SIG-M5 (cell line): ENCODE data around the gene ABHD12.

Experiments
- DNase-seq: peaks from one replicate; lab custom pipeline; 2025; lab: John Stamatoyannopoulos, UW

Gene ABHD12

GRCh38 chr20:25289886-25290597 is 100.6 kb downstream of the ABHD12 start:
- no peak for DNase-seq

- no peak for DNase-seq
Observed at GRCh38 chr20:25288291-25289181, 102.1 kb downstream of the ABHD12 start.

- no peak for DNase-seq
Observed at GRCh38 chr20:25287631-25288290, 102.9 kb downstream of the ABHD12 start.

DNA sequence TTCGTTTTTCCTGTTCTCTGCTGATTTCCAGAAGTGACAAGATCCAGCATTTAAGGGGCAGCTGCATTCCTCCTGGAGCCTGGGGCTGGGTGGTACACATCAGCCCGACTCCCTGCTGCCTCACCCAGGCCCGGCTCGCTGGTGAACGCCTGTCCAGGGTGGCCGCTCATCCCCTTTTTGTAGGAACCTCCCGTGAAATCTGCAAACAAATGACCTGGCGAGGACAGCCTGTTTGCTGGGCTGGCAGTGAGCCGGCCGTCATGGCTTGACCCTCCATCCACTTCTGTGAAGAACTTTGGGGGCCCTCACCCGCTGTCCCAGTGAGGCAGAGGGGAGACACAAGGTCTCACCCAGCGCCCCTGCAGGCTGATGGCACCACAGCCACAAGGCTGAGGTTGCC is 103.7 kb downstream of the ABHD12 start:
- DNase-seq, result no peak

GRCh38 chr20:25285856-25286798 is 104.5 kb downstream of the ABHD12 start:
- no peak for DNase-seq

- DNase-seq, result no peak
Observed at GRCh38 chr20:25285091-25285647, 105.5 kb downstream of the ABHD12 start.

DNA sequence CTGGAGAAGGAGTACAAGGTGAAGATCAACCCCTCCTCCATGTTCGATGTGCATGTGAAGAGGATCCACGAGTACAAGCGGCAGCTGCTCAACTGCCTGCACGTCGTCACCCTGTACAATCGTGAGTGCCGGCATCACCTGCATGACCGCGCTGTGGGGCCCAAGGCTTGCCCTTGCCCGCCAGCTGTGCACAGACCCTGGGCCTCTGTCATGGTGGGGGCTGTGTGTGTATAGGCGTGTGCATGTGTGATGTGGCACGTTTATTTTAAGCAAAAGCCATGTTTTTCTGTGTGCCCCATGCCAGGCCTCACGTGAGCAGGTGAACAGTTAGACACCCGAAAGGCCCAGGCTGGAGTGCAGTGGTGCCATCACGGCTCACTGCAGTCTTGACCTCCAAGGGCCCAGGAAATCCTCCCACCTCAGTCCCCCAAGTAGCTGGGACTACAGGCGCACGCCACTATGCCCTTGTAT is 106.5 kb downstream of the ABHD12 start:
- no peak for DNase-seq

DNA sequence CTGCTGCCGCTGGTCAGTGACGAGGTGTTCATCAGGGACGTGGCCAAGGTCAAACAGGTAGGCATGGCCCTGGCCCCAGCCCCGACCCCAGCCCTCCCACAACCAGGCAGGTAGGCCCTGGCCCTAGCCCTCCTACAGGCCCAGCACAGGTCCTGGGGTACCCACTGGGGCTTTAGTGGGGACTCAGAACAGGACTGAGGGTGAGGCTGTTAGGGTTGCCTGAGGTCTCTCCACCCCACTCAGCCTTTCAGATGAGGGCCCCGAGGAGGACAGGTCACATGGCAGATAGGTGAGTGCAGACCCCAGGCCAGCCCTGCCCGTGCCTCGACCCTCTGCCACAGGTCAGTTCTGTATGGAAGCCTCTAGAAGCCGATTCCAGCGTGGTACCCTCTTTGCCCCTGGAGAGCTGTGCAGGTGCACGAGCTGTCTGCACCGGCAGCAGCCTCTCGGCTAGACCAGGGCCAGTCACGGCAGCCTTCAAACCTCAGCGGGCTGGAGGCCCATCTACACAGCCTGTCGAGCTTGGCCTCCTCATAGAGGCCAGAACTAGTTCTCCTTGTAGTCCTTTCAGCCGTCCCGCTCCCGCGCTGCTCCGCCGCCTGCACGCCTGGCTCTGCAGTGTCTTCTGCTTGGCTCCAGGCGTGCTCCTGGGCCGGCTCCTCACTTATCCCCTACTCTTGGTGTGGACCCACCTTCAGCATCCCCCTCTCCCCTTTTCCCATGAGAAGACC is 107.2 kb downstream of the ABHD12 start:
- DNase-seq, result no peak

DNA sequence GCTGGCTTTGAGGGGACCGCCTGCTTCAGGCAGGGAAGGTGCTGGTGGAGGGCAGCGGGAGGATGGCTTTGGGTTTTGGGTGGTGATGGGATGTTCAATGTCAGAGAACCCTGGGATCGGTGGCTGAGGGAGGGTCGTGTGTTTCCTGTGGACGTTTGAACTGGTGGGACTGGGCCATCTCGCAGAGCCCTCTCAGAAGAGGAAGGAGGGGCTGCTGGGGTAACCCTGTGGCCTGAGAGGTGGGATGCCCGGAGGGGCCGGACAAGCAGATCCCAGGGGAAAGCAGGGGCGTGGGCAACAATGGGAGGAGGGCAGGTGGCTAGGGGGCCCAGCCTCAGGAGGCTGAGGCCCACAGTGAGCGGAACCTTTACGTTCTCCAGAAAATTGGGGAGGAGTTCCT is 107.8 kb downstream of the ABHD12 start:
- no peak for DNase-seq

DNA sequence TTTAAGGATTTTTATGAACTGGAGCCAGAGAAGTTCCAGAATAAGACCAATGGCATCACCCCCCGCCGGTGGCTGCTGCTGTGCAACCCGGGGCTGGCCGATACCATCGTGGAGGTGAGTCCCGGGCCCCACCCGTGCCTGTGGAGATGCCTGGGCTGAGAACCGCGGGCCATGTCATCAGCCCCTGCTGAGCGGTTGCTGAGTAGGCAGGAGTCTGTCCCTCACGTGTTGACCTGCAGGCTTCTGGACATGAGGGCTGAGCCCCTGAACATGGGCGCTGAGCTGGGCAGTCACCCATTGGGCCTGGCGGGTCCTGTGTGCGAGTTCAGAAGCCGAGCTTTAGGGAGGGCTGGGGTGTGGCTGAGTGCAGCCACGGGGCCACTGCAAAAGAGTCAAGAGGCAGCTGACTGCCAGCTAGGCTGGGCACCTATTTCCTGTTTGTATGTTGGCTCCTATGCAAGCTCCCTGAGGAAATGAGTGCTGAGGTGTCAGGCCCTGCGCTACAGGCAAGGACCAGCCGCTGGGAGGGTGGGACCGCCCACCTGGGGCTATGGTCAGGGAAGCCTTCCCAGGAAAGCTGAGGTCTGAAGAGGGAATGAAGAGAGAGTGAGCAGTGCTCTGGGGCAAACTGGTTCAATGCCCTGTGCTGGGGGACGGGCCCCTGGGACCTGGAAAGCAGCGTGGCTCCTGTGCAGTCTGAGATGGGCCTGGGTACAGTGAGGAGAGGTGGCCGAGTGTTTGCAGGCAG is 108.4 kb downstream of the ABHD12 start:
- no peak for DNase-seq

- no peak for DNase-seq
Observed at GRCh38 chr20:25281541-25281991, 109.1 kb downstream of the ABHD12 start.

- no peak for DNase-seq
Observed at GRCh38 chr20:25280574-25281535, 109.8 kb downstream of the ABHD12 start.

DNA sequence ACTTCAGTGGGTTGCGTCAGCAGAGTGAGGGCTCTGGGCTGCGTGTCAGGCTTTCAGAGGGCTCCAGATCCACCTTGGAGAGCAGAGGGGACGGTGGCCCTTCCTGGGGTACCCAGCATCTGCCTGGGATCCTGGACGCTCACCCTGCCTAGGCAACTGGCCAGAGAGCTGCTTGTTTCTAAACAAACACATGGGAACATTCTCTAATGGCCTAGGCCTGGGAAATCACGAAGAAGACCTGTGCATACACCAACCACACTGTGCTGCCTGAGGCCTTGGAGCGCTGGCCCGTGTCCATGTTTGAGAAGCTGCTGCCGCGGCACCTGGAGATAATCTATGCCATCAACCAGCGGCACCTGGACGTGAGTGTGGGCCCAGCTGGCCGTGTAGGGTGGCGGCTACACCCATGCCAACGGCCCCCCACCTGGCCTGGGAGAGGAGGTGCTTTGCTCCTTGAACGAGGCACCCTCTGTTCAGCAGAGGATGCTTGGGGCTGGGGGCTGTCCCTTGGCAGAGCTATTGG is 110.5 kb downstream of the ABHD12 start:
- no peak for DNase-seq

DNA sequence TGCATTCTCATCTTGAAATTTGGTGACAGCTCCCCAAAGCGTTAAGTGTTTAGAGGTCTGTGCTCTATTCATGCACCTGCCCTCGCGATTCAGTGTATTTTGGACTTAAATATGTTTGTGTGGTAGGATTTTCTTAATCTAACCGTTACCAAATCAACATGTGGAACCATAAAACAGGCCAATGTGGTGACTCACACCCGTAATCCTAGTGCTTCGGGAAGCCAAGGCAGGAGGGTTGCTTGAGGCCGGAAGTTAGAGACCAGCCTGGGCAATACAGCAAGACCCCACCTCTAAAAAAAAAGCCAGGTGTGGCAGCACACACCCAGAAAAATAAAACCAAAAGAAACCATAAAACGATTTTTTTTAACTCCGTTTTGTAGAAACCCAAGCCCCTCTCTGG is 111.2 kb downstream of the ABHD12 start:
- DNase-seq, result no peak

GRCh38 chr20:25278636-25279361 is 111.8 kb downstream of the ABHD12 start:
- DNase-seq, result no peak

DNA sequence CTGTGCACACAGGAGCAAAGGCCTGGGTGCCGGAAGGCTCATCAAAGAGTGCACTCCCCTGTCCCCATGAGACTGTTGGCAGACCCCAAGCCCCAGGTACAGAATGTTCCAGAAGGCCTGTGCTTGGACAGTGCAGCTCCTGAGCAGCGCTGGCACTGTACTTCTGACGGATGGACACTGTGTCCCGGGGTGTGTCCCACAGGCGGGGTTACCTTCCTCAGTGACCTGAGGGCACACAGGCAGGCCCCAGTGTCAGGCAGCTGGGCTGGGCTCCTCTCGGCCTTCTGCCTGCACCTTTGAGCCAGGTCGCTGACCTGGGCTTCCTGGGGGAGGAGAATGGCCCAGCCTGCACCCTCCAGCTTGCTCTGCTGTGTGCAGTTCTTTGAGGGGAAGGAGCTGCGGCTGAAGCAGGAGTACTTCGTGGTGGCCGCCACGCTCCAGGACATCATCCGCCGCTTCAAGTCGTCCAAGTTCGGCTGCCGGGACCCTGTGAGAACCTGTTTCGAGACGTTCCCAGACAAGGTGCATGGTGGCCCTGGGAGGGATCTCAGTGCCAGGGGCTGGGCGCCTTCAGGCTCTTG is 112.6 kb downstream of the ABHD12 start:
- DNase-seq, result no peak
